HL-60/S4 treated with retinoic acid at 250 ng/mL for 4 days and 3 days (cell line): Measurements from ENCODE around the gene ICA1.
"Not testable (repeated sequence)": the region's sequence is repeated elsewhere in the genome, so short reads cannot be mapped to it uniquely, and the experiment has no call there.

ENCODE experiments used
- in situ Hi-C: fragments of 300-500 bp; cut with MboI; formaldehyde crosslinking; loops from 2 replicates; pipeline ENCODE4 v1.7.0; 2022; ENCODE audit warnings: low sequenced_read_pairs

ICA1 gene

DNA sequence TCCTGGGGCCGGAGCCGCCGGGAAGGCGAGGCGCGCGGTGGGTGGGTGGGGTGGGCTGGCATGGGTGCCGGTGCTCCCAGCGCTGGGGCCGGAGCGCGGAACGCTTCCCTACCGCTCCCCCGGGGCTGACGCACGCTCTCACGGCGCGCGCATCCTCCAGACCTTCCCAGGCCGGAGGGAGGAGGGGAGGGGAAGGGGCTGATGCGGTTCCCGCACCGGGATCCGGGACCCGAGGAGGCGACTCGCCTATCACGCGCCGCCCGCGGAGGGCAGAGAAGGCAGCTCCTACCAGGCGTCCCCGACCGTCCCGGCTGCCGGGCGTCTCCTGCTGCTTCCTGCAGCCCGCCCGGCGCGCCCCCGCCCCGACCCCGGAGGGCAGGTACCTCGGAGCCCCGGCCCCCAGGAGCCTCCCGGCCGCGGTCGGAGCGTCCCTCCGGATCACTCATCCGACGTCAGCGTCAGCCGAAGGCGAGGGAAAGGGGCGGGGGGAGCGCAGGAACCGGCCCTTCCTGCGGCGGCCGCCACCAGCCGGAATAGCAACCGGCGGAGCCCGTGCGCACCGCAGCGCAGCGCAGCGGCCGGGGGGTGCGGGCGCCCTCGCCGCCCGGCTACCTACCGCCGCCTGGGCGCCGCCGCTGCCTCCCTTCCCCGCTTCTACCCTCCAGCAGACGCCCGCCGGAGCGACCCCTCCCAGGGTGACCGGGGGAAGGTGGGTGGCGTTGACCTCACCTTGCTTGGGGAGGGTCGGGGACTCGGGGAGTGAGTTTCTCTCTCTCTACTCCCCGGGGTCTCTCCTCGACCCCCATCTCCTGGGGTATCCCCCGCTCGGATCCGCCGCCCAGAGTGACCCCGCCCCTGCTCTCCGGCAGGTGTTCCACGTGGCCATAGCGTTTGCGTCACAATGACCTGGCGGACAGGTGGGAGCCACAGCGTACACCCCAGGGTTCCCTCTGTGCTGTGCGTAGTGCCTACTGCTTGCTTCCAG is at the start of gene ICA1:
Gene ICA1 (minus strand): TSS at position 457 of the 985 bp plus-strand sequence. CDS start 26,241 bp downstream, outside the sequence.
- in situ Hi-C loops: no loop called here

- in situ Hi-C loops: no loop called here
Measured at GRCh38 chr7:8310876-8311275, 48.9 kb upstream of the ICA1 start.

DNA sequence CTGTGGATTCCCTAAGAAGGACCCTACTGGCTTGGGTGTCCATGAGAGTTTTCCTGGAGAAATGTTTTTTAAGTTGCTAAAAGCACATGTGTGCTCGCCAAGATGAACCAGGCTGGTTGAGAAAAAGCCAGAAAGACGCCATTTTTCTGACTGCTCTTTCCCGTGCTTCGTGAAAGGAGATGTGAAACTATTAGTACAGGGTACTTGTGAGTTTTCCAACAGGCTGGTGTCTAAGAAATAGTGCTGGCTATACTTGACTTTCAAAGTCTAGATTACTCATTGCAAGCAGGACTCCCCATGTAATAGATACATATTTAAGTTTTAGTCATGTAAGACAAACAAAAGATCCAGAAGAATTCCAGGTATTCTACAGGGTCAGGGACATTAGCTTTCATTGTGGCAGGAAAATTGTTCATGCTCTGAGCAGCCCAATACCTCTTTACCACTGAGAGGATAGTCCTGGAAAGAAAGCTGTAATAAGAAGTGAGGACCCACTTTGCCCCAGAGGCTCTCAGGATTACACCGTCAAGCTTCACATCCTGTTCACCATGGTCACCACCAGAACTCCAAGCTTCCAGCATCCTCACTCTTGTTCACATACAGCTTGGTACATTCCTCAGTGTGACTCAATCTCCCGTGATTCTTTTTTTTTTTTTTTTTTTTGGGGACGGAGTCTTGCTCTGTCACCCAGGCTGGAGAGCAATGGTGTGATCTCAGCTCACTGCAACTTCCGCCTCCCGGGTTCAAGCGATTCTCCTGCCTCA is 43.8 kb upstream of the ICA1 start:
- in situ Hi-C loops: no loop called here

DNA sequence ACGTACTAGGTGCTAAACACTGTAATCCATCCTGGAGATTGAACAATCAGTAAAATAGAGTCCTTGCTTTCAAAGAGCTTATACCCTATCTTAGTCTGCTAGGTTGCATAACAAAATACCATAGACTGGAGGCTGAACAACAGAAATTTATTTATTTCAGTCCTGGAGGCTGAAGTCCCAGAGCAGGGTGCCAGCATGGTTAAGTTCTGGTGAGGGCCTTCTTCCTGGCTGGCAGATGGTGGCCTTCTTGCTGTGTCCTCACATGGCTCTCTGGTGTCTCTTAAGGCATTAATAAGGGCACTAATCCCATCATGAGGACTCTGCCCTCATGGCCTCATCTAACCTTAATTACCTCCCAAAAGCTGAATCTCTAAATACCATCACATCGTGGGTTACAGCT is 43.1 kb upstream of the ICA1 start:
- in situ Hi-C loops: no loop called here

DNA sequence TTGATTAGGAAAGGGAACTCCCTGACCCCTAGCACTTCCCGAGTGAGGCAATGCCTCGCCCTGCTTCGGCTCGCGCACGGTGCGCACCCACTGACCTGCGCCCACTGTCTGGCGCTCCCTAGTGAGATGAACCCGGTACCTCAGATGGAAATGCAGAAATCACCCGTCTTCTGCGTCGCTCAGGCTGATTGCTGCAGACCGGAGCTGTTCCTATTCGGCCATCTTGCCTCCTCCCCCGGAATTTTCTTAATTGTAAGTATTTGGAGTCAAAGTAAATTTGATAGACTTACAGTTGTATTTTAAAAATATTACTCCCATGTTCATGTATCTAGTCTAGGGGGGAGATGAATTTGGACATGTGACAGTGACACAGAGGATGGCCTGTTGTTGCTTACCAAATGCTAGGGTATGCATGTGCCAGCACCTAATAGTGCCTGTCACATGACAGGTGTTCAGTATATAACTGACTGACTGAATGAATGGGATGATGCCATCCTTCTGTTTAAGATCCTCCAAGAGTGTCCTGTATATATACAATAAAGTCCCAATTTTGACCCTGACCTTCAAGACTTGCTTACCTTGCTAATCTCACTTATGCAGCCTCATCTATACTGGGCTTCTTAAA is 42.0 kb upstream of the ICA1 start:
- in situ Hi-C loops: no loop called here

- in situ Hi-C loops: not testable (repeated sequence)
Measured at GRCh38 chr7:8297023-8297422, 35.1 kb upstream of the ICA1 start.

DNA sequence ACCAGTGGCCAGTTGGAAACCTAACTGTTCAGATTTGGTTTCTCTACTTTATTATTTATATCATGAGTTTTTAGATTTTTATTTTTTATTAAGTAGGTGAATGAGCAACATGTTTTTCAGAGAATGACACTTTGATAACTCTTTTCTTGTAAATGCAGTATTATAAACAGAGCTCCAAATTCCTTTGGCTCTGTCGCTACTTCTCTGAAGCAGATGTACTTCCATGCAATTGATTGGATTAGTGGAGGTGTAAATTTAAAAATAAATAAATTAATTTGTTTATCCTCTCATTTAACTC is 34.3 kb upstream of the ICA1 start:
- in situ Hi-C loops: no loop called here

GRCh38 chr7:8295638-8296361 is 33.8 kb upstream of the ICA1 start:
- in situ Hi-C loops: no loop called here

DNA sequence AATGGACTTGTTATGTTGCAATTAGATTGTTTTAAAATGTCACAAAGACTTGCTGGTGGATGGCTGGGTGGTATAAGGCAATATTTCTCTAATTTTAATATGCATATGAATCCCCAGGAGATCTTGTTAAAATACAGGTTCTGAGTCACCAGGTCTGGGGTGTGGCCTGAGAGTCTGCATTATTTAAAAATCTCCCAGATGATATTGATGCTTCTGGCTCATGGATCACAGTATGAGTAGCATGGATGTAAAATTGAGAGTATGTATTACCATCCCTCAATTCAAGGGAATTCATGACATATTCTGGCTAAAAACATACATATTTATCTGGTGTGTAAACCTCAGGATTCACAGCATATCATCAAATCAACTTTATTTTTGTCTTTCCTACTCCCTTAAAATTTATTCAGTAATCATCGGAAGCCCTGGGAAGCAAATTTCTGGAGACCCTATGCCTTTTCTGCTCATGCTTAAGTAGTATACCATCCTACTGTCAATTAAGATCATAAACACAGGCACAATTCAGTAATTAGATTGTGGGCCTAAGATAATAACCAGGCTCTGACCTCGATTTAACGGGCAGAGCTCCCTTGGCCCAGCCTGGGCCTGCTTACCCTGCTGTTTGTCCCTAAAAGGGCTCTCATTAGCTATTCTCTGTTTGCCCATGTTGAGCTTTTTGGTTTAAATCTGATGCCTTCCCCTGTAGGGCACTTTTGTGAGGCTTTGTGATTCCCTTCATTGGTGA is 29.6 kb upstream of the ICA1 start:
- in situ Hi-C loops: no loop called here

- in situ Hi-C loops: no loop called here
Measured at GRCh38 chr7:8290645-8291308, 28.8 kb upstream of the ICA1 start.

DNA sequence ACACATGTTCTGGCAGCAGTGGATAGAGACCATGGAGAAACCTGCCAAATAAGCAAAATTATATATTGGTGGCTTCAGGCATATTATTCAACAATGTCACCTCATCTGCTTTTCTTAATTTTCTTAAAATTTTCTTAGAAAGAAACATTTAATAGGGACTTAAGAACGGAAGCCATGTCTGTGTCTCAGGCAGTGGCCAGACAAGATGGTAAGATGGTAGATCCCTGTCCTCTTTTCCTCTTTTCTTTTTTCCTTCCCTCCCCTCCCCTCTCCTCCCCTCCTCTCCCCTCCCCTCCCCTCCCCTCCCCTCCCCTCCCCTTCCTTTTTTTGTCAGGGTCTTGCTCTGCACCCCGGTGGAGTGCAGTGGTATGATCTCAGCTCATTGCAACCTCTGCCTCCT is 24.2 kb upstream of the ICA1 start:
- in situ Hi-C loops: no loop called here

DNA sequence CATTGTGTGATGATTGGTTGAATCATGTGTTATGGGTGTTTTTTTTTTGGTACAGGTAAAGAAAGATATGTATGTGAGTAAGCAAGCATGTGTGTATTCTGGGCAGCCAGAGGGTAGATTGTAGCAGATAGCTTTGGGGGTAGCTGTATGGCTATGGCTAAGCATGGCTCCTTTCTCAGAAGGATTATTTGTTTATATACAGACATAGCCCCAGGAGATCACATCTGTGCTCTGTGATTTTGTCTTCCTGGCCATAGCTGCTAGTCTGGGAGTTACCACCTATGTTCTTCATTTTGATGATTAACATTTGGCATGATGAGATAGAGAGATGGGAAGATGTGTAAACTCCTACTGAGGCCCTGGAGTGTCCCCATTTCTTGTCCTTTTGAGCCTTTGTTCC is 23.2 kb upstream of the ICA1 start:
- in situ Hi-C loops: no loop called here

GRCh38 chr7:8284606-8285005 is 22.6 kb upstream of the ICA1 start:
- in situ Hi-C loops: no loop called here

DNA sequence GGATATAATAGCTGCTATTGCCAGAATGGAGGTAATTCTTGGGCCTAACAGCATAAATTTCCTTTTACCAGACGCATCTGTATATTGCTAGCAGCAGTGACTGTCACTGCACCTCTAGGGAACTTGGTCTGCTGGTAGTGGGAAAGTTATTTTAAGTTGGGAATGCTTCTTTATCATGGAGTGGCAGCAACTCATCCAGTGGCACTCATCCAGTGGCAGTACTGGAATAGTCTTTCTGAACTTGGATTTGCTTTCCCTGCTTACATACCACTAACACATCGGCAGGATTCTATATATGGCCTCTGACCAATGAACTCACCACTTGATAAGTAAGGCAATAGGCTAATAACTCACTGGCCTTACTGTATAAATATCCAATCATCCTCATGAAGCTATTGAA is 22.0 kb upstream of the ICA1 start:
- in situ Hi-C loops: no loop called here

- in situ Hi-C loops: no loop called here
Measured at GRCh38 chr7:8282871-8283270, 20.9 kb upstream of the ICA1 start.

DNA sequence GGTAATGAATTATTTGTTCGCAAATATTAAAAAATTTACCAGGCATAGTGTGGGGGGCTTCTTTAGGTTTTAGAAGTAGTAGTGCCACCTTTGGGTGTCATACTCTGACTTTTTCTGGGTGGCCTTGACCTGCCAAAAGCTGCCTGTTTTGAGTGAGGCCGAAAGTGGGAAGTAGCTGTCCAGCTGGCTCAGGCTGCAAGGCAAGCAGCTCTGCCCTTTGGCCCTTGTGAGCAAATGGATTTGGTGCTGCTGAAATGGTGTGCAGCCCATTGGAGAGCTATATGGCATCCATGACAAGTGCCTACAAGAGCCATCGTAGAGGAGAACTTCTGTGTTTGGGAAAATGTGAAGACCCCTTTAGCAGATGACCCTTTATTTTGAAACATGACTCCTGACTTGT is 20.2 kb upstream of the ICA1 start:
- in situ Hi-C loops: no loop called here

- in situ Hi-C loops: no loop called here
Measured at GRCh38 chr7:8278183-8278582, 16.2 kb upstream of the ICA1 start.

DNA sequence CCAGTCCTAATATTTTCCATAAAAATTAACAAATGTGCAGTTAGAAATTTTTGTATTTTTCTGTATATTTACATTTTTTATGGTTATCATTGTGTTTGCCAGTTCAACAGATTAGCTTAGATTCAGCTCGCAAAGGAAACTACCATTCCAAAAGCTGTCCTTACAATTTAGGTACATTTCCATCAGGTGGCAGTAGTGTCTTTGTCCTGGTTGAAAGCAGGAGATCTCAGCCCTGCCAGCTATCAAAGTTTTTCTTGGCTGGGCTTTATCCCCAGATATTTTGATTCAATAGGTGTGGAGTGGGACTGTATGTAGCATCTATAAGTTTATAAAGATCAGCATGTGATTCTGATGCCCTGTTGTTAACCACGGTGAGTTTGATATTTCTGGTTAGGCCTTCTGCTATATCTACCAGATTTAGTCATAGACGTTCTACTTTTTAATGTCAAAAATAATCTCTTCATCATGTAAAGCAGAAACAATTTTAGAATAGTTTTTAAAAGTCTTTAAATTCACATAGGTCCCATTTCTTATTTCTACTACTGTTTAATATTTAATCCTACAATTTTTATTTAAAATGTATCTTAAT is 15.5 kb upstream of the ICA1 start:
- in situ Hi-C loops: no loop called here

DNA sequence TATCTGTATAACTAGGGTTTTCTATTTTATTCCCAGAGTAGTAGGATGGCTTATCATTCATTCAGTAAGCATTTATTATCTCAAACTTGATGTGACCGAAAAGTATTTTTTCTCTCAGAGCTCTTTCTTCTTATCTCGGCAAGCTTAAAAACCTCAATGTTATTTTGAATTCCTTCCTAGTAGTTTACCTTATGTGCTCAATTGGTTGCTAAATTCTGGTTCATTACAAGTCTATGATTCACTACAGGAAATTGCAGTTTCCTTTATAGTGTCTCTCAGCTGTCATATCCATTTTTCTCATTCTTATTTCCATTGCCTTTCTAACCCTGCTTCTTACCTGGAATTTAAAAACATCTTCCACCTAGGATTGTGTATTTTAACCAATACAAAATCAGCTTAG is 12.6 kb upstream of the ICA1 start:
- in situ Hi-C loops: no loop called here
